ENCODE measurements around the gene UXS1.

The UXS1 gene

GRCh38 chr2:106185475-106186184, 8.5 kb downstream of the UXS1 start:
- no peak for TF ChIP-seq CTCF (conservative IDR thresholded peaks at IDR 0.05)
- no peak for TF ChIP-seq ZFX (IDR thresholded peaks at IDR 0.05)
- no peak overlapping the region for H3K27ac ChIP-seq

DNA sequence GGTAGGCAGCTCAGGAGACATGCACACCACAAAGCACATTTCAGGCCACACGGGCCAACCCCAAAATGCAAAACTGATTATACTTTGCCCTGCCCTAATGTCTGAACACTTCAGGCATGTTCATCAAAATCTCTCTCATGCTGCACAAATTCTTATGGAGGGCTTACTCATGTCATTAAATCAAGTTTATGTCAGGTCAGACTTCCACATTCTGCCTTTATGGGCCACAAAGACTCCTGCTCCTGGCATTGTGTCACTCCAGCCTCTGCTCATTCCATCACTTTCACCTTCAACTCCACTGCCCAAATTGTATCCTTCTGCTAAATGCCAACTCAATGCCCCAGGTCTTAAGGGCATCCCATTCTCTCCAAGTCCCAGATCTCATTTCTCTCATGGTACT, 9.2 kb downstream of the UXS1 start:
- H3K27ac ChIP-seq = no peak overlapping the region

GRCh38 chr2:106184394-106184793, 9.7 kb downstream of the UXS1 start:
- TF ChIP-seq ZFX (IDR thresholded peaks at IDR 0.05) (no peak), CTCF (conservative IDR thresholded peaks at IDR 0.05) (no peak)
- no peak overlapping the region for H3K27ac ChIP-seq

More for the DNA sequence above, 9.2 kb downstream of the UXS1 start:
- TF ChIP-seq ZFX (IDR thresholded peaks at IDR 0.05) = no peak
- TF ChIP-seq CTCF (conservative IDR thresholded peaks at IDR 0.05) = no peak

DNA sequence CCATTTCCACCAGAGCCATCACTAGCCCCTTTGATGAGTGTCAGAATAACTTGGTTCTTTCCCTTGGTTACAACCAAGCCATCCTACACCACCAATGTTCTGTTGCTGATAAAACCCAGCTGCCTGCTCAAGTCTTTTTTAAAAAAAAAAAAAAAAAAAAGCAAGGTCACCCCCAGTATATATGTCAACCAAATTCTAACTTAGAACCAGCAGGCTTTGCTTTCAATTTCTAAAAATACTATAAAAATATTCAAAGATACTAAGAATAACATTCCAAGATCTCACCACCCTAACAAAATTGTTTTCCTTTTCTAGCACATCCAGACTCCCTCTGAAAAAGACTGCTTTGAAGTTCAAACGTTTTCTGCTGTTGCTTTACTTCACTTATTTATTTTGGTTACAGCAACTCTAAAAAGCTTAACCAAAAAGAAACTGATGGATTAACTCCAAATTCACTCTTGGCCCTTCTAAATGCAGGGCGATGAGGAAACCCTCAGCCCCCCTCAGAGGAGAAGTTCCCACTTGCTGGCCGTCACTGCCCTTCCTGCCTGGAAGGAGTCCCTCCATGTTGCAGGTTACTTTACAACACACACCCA, 10.9 kb downstream of the UXS1 start:
- TF ChIP-seq CTCF (conservative IDR thresholded peaks at IDR 0.05) (no peak), ZFX (IDR thresholded peaks at IDR 0.05) (no peak)
- no peak overlapping the region for H3K27ac ChIP-seq

DNA sequence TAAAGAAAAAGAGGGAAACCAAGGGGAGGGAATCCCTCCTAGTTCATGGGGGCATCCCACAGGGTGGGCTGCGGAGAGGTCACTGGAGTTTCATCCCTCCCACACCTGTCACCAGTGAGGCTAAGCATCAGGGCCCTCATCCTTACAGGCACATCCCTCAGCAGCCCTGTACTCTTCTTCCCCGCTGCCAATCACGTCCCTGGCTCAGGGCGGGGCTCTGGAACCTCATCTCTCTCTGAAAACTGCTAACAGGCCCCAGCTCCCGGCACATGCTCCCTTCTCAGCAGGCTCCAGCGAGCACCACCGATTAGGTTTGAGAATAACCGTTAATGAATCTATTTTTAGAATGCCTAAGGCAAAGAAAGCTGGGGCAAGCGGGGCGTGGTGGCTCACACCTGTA, 13.0 kb downstream of the UXS1 start:
- no peak for TF ChIP-seq ZFX (IDR thresholded peaks at IDR 0.05)
- no peak overlapping the region for H3K27ac ChIP-seq

DNA sequence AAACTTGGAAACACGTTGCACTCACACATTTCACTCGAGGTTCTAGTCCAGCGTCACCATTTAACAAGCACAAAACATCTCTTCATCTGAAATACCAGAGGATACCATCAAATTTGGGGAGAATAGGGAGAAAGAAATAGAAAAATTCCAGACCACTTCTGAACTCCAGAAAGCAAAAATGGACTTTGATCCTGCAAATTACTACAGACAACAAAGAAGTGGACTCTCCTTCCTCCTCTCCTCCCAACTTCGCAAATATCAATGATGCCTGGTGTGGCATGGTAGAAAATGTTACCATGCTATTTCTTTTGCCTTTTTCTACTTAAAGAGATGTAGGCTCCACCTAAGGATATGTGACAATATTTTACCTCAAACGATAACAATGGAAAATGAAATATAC, 13.5 kb downstream of the UXS1 start:
- TF ChIP-seq CTCF (conservative IDR thresholded peaks at IDR 0.05) = no peak
- TF ChIP-seq ZFX (IDR thresholded peaks at IDR 0.05) = no peak
- no peak overlapping the region for H3K27ac ChIP-seq

GRCh38 chr2:106178716-106179115, 15.4 kb downstream of the UXS1 start:
- no peak overlapping the region for H3K27ac ChIP-seq

More at GRCh38 chr2:106178716-106179115, 15.4 kb downstream of the UXS1 start:
- TF ChIP-seq ZFX (IDR thresholded peaks at IDR 0.05) (no peak), CTCF (conservative IDR thresholded peaks at IDR 0.05) (no peak)

All from C4-2B (cell line).